Mesenchymal stem cell (in vitro differentiated cells and primary cell): ENCODE measurements around the gene ADSL.
A peak's percentile ranks its signal among the peaks of the same experiment; 100 is the strongest.

Experiments
- DNase-seq: peaks from one replicate; pipeline ENCODE4 v3.0.0-alpha.2; 2013
- H2AFZ ChIP-seq: one replicate; pipeline ENCODE4 v1.6.1; 2013; ENCODE audit warnings: low read depth, mild to moderate bottlenecking, control low read depth, inconsistent platforms, low read length, moderate library complexity
- H2AK5ac ChIP-seq: 2 replicates; pipeline ENCODE4 v1.6.1; 2013; ENCODE audit warnings: low read length, moderate library complexity, mild to moderate bottlenecking, inconsistent platforms; ENCODE audit not compliant: severe bottlenecking
- H2BK120ac ChIP-seq: one replicate; pipeline ENCODE4 v1.6.1; 2013; ENCODE audit warnings: low read depth, mild to moderate bottlenecking, inconsistent platforms, low read length, moderate library complexity
- H2BK12ac ChIP-seq, 2 experiments: one replicate each; pipeline ENCODE4 v1.6.1; 2013; ENCODE audit warnings: inconsistent platforms in 2 of 2, low read length in 2 of 2, mild to moderate bottlenecking in 2 of 2, moderate library complexity in 2 of 2, control low read depth in 1 of 2
- H2BK15ac ChIP-seq: one replicate; pipeline ENCODE4 v1.6.1; 2013; ENCODE audit warnings: mild to moderate bottlenecking, low read depth, inconsistent platforms; ENCODE audit not compliant: poor library complexity, severe bottlenecking
- H2BK5ac ChIP-seq: 2 replicates; pipeline ENCODE4 v1.6.1; 2013; ENCODE audit warnings: low read depth, mild to moderate bottlenecking, low read length, control low read depth, inconsistent platforms; ENCODE audit not compliant: poor library complexity, severe bottlenecking
- H3K14ac ChIP-seq, 2 experiments: one replicate each; pipeline ENCODE4 v1.6.1; 2013; ENCODE audit warnings: inconsistent platforms in 2 of 2, low read length in 2 of 2, control low read depth in 1 of 2, mild to moderate bottlenecking in 1 of 2, moderate library complexity in 1 of 2
- H3K18ac ChIP-seq, 2 experiments: one replicate each; pipeline ENCODE4 v1.6.1; 2013; ENCODE audit warnings: inconsistent platforms in 2 of 2, low read length in 2 of 2, control low read depth in 1 of 2, low read depth in 1 of 2, mild to moderate bottlenecking in 1 of 2
- H3K23ac ChIP-seq, 2 experiments: one replicate each; pipeline ENCODE4 v1.6.1; 2013; ENCODE audit warnings: inconsistent platforms in 2 of 2, low read length in 2 of 2, mild to moderate bottlenecking in 2 of 2, moderate library complexity in 2 of 2, control low read depth in 1 of 2
- H3K27ac ChIP-seq: 2 replicates; pipeline ENCODE4 v1.5.1; 2013; ENCODE audit warnings: mild to moderate bottlenecking, moderate library complexity, low read length, control low read depth, inconsistent platforms; ENCODE audit not compliant: poor library complexity, severe bottlenecking
- H3K27me3 ChIP-seq, 2 experiments: 2 replicates each; pipeline versions ENCODE4 v1.6.1 to v1.7.0; 2013; ENCODE audit warnings: low read length in 2 of 2, mild to moderate bottlenecking in 2 of 2, moderate library complexity in 2 of 2, control low read depth in 1 of 2, inconsistent platforms in 1 of 2; ENCODE audit not compliant: control insufficient read depth in 1 of 2, insufficient read depth in 1 of 2
- H3K36me3 ChIP-seq, 2 experiments: 2 replicates each; pipeline versions ENCODE4 v1.6.1 to v1.7.0; 2013; ENCODE audit warnings: low read length in 2 of 2, control low read depth in 1 of 2, inconsistent platforms in 1 of 2, low read depth in 1 of 2, mild to moderate bottlenecking in 1 of 2; ENCODE audit not compliant: insufficient read depth in 2 of 2, control insufficient read depth in 1 of 2
- H3K4ac ChIP-seq, 2 experiments: one replicate each; pipeline ENCODE4 v1.6.1; 2013; ENCODE audit warnings: inconsistent platforms in 2 of 2, low read length in 2 of 2, mild to moderate bottlenecking in 2 of 2, moderate library complexity in 2 of 2, control low read depth in 1 of 2, low read depth in 1 of 2
- H3K4me1 ChIP-seq: 2 replicates; pipeline ENCODE4 v1.6.1; 2013; ENCODE audit warnings: low read depth, low read length, control low read depth; ENCODE audit not compliant: control insufficient read depth, insufficient read depth
- H3K4me2 ChIP-seq: 2 replicates; pipeline ENCODE4 v1.6.1; 2013; ENCODE audit warnings: low read length, mild to moderate bottlenecking, inconsistent platforms; ENCODE audit not compliant: poor library complexity, severe bottlenecking
- H3K4me3 ChIP-seq, 2 experiments: 2 replicates each; pipeline versions ENCODE4 v1.5.1 to v1.7.0; 2013; ENCODE audit warnings: low read length in 2 of 2, mild to moderate bottlenecking in 2 of 2, control low read depth in 1 of 2, low read depth in 1 of 2; ENCODE audit not compliant: insufficient read depth in 1 of 2
- H3K79me1 ChIP-seq: replicated peaks from 2 replicates; pipeline ENCODE4 v1.6.1; 2013; ENCODE audit warnings: mild to moderate bottlenecking, control low read depth, low read length, inconsistent platforms; ENCODE audit not compliant: poor library complexity, severe bottlenecking
- H3K9ac ChIP-seq: 2 replicates; pipeline ENCODE4 v1.7.0; 2013; ENCODE audit warnings: mild to moderate bottlenecking, low read length, moderate library complexity
- H3K9me3 ChIP-seq: 2 replicates; pipeline ENCODE4 v1.7.0; 2013; ENCODE audit warnings: mild to moderate bottlenecking, low read length; ENCODE audit not compliant: control insufficient read depth
- H4K8ac ChIP-seq: one replicate; pipeline ENCODE4 v1.6.1; 2013; ENCODE audit warnings: inconsistent platforms, mild to moderate bottlenecking, low read length, moderate library complexity
- H4K91ac ChIP-seq: one replicate; pipeline ENCODE4 v1.6.1; 2013; ENCODE audit warnings: mild to moderate bottlenecking, low read length, inconsistent platforms
- WGBS: methylation state at CpG from one replicate; pipeline ENCODE4 v1.1.7; 2013; ENCODE audit warnings: mixed read lengths; 5-methylcytosine and 5-hydroxymethylcytosine counted together

Gene ADSL

DNA sequence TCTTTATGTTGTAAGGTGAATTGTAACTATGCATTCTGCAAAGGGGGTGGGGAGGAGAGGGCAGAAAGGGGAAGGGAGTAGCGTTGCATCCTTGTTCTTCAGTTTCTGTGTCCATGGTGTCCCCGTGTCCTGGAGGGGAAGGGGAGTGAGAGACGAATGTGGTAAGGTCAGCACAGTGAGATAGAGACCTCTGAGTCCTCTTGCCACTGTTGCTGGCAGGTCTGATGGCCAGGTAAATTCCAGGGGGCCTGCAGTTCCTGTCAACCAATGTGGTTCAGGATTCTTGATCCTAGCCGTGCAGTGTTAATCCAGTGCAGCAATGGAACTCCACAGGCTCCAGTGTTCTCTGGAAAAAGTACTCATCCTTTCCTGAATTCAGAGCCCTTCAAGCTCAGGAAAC is 14.6 kb upstream of the ADSL start:
- WGBS = 87% methylated on average over 4 of the region's 4 CpGs

DNA sequence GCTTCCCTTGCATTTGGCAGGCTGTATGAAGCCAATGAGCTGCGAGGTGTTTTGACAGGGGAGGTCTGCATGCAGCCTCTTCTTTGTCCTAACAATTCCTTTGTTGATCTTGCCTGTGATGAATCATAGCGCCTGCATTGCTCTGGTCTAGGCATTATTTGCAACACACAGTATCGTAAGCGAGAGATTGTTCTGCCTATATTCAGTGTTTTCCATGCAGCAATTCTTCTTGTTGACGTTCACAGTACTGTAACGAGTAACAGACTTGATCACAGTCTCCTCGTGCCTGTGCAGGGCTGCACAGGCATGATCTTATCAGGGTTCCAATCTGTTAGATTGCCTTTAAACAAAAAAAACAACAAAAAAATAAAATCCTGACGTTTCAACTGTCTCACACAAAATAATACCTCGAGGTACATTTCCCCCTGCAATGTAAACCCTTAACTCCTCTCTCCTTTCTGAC is 13.9 kb upstream of the ADSL start:
- no peaks in the 10 kb centered on the region for H3K27me3 ChIP-seq
- H3K27ac ChIP-seq = no peak overlapping the region
- H3K14ac ChIP-seq = no peak overlapping the region
- H2BK12ac ChIP-seq = no peak overlapping the region
- peaks cover 5% of the 10 kb centered on the region for H3K4me1 ChIP-seq
- H3K4me3 ChIP-seq = no peak overlapping the region
- H2AK5ac ChIP-seq = no peak overlapping the region
- no peak overlapping the region for H3K4ac ChIP-seq
- no peaks in the 10 kb centered on the region for H3K9me3 ChIP-seq
- H4K91ac ChIP-seq = no peak overlapping the region
- no peak overlapping the region for H3K4me2 ChIP-seq
- H2BK120ac ChIP-seq = no peak overlapping the region
- no peak overlapping the region for H4K8ac ChIP-seq
- H2AFZ ChIP-seq = no peak overlapping the region
- no peak overlapping the region for H3K9ac ChIP-seq
- DNase-seq = peak; percentile 64
- H3K79me1 ChIP-seq = peaks cover 4% of the 10 kb centered on the region
- WGBS = 57% methylated on average over 9 of the region's 9 CpGs
- no peak overlapping the region for H3K18ac ChIP-seq
- H2BK15ac ChIP-seq = no peak overlapping the region
- H2BK5ac ChIP-seq = no peak overlapping the region
- no peak overlapping the region for H3K23ac ChIP-seq
- H3K36me3 ChIP-seq = peaks cover 15 to 49% of the 10 kb centered on the region in 2 experiments

More for the DNA sequence above, 14.6 kb upstream of the ADSL start:
- Histone ChIP-seq H4K8ac (no peak overlapping the region), H3K14ac (peak overlapping the region in 1 of 2 experiments; percentile 42), H3K36me3 (peaks cover 15 to 56% of the 10 kb centered on the region in 2 experiments), H3K27me3 (no peaks in the 10 kb centered on the region), H3K79me1 (peaks cover 4% of the 10 kb centered on the region), H2BK120ac (no peak overlapping the region), H3K23ac (no peak overlapping the region), H3K4me2 (no peak overlapping the region), H3K9me3 (no peaks in the 10 kb centered on the region), H3K18ac (no peak overlapping the region), H2BK12ac (no peak overlapping the region), H2BK15ac (no peak overlapping the region), H2AK5ac (no peak overlapping the region), H2AFZ (no peak overlapping the region), H2BK5ac (no peak overlapping the region), H3K4me1 (peaks cover 7% of the 10 kb centered on the region), H3K27ac (no peak overlapping the region), H3K4ac (no peak overlapping the region), H3K9ac (no peak overlapping the region), H4K91ac (no peak overlapping the region), H3K4me3 (no peak overlapping the region)
- DNase-seq = no peak

DNA sequence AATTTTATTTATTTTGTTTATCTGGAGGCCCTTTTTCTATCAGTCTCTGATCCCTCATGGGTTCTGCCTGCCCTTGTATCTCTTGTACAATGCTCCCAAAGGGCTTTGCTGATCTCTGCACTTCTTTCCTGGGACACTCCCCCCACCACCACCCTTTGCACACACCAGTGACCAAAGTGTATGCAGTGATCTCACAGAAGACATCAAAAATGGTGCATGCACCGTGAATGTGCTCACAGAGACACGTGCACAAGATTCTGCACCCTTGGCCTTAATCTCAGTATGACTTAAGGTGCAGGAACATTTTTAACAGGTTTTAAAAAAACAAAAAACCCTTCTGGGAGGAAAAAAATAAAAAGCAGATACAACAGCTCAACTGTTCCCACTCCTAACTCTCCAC is 12.2 kb upstream of the ADSL start:
- Histone ChIP-seq H3K18ac (no peak overlapping the region), H4K91ac (no peak overlapping the region)
- WGBS = 98% methylated on average over 2 of the region's 2 CpGs

DNA sequence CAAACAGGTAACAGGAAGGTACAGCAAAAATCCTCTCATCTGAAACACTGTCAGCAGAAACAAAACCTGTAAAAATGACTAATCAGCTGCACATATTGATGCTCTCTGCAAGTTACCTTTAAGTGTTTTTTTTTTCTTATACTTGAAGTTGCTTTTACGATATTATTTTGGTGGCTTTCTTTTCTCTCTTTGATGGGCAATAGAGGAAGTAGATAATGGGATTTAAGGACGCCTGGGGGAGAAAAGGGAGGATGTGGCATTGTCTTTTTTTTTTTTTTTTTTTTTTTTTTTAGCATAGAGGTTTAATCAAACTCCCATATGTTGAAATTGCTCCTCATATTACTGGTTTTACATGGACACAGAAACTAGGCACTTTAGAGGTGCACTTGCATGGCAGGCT is 11.4 kb upstream of the ADSL start:
- H3K4ac ChIP-seq = no peak overlapping the region
- peaks cover 12 to 34% of the 10 kb centered on the region in 2 experiments for H3K36me3 ChIP-seq
- no peak overlapping the region for H2BK120ac ChIP-seq
- no peak overlapping the region for H2BK12ac ChIP-seq
- no peak overlapping the region for H2BK5ac ChIP-seq
- no peak overlapping the region for H3K4me3 ChIP-seq
- H3K14ac ChIP-seq = no peak overlapping the region
- H3K27ac ChIP-seq = no peak overlapping the region
- no peak overlapping the region for H3K18ac ChIP-seq
- H3K4me1 ChIP-seq = peaks cover 5% of the 10 kb centered on the region
- H3K4me2 ChIP-seq = no peak overlapping the region
- H3K79me1 ChIP-seq = peaks cover 2% of the 10 kb centered on the region
- no peak overlapping the region for H2AFZ ChIP-seq
- H2AK5ac ChIP-seq = no peak overlapping the region
- H3K9me3 ChIP-seq = no peaks in the 10 kb centered on the region
- no peak overlapping the region for H3K23ac ChIP-seq
- H3K27me3 ChIP-seq = no peaks in the 10 kb centered on the region
- WGBS = 88% methylated on average over 1 of the region's 2 CpGs
- no peak overlapping the region for H4K91ac ChIP-seq
- no peak overlapping the region for H2BK15ac ChIP-seq
- no peak for DNase-seq
- no peak overlapping the region for H3K9ac ChIP-seq
- no peak overlapping the region for H4K8ac ChIP-seq

More for the DNA sequence above, 12.2 kb upstream of the ADSL start:
- Histone ChIP-seq H3K4me2 (no peak overlapping the region), H3K27ac (no peak overlapping the region), H2BK12ac (no peak overlapping the region), H3K4ac (no peak overlapping the region), H2AK5ac (no peak overlapping the region), H3K14ac (no peak overlapping the region), H3K4me3 (no peak overlapping the region), H3K9me3 (no peaks in the 10 kb centered on the region), H2BK120ac (no peak overlapping the region), H2AFZ (no peak overlapping the region), H3K9ac (no peak overlapping the region), H2BK5ac (no peak overlapping the region), H3K36me3 (peaks cover 15 to 41% of the 10 kb centered on the region in 2 experiments), H3K4me1 (peaks cover 5% of the 10 kb centered on the region), H3K23ac (no peak overlapping the region), H3K27me3 (no peaks in the 10 kb centered on the region), H4K8ac (no peak overlapping the region), H2BK15ac (no peak overlapping the region), H3K79me1 (peaks cover 3% of the 10 kb centered on the region)
- DNase-seq = no peak
